Gastrocnemius medialis (tissue), 4 donors: Measurements from ENCODE around the gene MMP12.

Experiments used
- CTCF ChIP-seq, 5 experiments: fragments of 450-650 bp in 3 of 5; fragments of 200-600 bp in 2 of 5; sonication (generic) in 2 of 5; IDR thresholded peaks in 4 of 5; conservative IDR thresholded peaks in 1 of 5; 1 replicate in 4 of 5; 2 replicates in 1 of 5; pipeline ENCODE4 v1.5.1; 2016 to 2019; ENCODE audit warnings: antibody characterized with exemption in 5 of 5, mild to moderate bottlenecking in 3 of 5, moderate library complexity in 3 of 5
- POLR2A ChIP-seq, 2 donors: fragments of 450-650 bp; IDR thresholded peaks; one replicate each; pipeline ENCODE4 v1.6.1; 2017; ENCODE audit warnings: antibody characterized with exemption in 2 of 2, mild to moderate bottlenecking in 2 of 2, moderate library complexity in 2 of 2

DNA sequence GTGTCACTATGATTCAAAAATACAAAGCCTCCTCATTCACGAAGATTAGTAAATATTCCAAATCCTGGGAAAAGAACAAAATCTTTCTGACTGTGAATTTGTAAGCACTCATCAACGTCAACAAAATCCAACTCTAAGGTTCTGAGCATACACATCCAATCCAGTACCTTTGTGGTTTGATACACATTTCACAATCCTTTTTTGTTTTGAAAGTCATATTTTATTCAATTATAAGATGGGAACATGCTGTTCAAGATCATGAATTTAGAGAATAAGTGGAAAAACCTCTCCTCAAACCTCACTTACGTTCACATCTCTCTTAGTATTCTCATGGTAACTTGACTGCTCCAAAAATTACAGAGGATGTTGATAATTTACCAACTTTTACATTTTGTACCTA, 21.7 kb downstream of the MMP12 start:
- TF ChIP-seq CTCF (IDR thresholded peaks at IDR 0.05 in 4 of 5, conservative IDR thresholded peaks at IDR 0.05 in 1 of 5) (no peak), POLR2A (IDR thresholded peaks at IDR 0.05) (no peak)
